Right ventricle myocardium superior (tissue), 1 donor: ENCODE measurements around the gene PTPRJ. TPM values are rescaled to one million over a fixed set of nuclear protein-coding genes. Genes with fewer than 3 reads are reported as not detected.
"Not testable (repeated sequence)": the region's sequence is repeated elsewhere in the genome, so short reads cannot be mapped to it uniquely, and the experiment has no call there.

ENCODE experiments used
- ATAC-seq: fragments of 200-7000 bp; cut with Tn5 transposase; one replicate; pipeline ENCODE4 v1.9.1; 2020; ENCODE audit warnings: mild to moderate bottlenecking; ENCODE audit not compliant: poor library complexity
- DNase-seq: peaks from one replicate; pipeline ENCODE4 v3.0.0-alpha.2; 2020
- intact Hi-C: fragments of 100-400 bp; cut with DNase I; formaldehyde crosslinking; loops from one replicate; pipeline ENCODE4 v1.11.2; 2022
- total RNA-seq: library from RNA; stranded (reverse); fragmentation: NEBNext Ultra II Directional; extraction: Animal tissue kit (Norgen Biotek cat#: 25700); gene quantifications from one replicate; pipeline ENCODE4 v1.2.1, GENCODE V29; 2021
- donor health status: DM: no; HTN: yes; CAD: no; lungs with severe emphysema.

Gene PTPRJ
- total RNA-seq, 1 donor from 2014 or later, result 6.7 TPM

DNA sequence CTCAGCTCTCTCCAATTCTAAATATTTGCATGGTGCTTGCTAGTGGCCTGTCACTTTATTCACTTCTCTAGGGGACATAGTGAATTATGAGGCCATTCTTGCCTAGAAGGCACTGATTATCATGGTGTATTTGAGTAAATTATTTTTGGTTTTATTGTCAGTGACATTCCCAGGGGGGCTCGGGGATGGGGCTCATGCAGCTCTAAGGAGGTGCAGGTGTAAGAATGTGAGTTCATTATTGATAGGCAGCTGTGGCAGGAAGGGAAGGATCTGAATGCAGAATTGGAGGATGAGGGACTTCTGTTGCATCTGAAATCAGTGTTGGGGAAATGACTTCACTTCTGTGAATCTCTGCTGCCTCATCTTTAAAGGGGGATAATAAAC is 182.5 kb downstream of the PTPRJ start:
- DNase-seq (no peak), ATAC-seq (no peak)
- intact Hi-C loops, result no loop called here

GRCh38 chr11:48163360-48164100 is 183.2 kb downstream of the PTPRJ start:
- intact Hi-C loops, result no loop called here
- DNase-seq (no peak), ATAC-seq (no peak)

- ATAC-seq, result no peak
- DNase-seq, result no peak
- intact Hi-C loops, result no loop called here
Measured at GRCh38 chr11:48164836-48165235, 184.5 kb downstream of the PTPRJ start.

- DNase-seq (no peak), ATAC-seq (no peak)
- intact Hi-C loops, result no loop called here
Measured at GRCh38 chr11:48165426-48165825, 185.1 kb downstream of the PTPRJ start.

DNA sequence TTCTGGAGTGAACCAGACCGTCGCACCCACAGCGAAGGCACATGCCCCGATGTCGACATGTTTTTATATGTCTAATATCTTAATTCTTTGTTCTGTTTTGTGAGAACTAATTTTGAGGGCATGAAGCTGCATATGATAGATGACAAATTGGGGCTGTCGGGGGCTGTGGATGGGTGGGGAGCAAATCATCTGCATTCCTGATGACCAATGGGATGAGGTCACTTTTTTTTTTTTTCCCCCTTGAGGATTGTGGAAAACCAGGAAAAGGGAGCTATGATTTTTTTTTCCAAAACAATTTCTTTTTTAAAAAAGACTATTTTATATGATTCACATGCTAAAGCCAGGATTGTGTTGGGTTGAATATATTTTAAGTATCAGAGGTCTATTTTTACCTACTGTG is 187.0 kb downstream of the PTPRJ start:
- no peak for DNase-seq
- intact Hi-C loops, result no loop called here
- ATAC-seq, result no peak

DNA sequence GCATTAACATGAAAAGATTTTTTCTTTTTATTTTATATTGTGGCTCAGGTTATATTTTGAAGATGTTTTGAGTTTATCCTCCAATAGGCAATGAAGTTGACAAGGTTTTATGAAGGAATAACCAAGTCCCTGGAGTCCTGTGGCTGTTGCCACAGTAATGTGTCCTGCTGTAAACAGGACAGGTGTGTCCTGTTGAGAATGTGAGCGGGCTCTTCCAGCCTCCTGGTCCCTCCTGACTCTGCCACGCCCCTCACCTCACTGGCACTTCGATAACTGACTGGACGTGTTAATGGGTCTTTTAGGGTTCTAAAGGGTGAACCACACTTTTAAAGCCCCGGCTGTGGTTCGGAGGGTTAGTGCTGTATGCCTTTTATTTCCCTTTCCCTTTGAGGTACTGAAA is 188.5 kb downstream of the PTPRJ start:
- intact Hi-C loops, result no loop called here
- no peak for DNase-seq
- ATAC-seq, result no peak

- DNase-seq (no peak), ATAC-seq (peak; percentile 17)
- intact Hi-C loops, result no loop called here
Measured at GRCh38 chr11:48169259-48169658, 188.9 kb downstream of the PTPRJ start.

GRCh38 chr11:48169717-48170116 is 189.4 kb downstream of the PTPRJ start:
- ATAC-seq, result peak; percentile 77
- DNase-seq, result peak; percentile 70
- intact Hi-C loops, result no loop called here

DNA sequence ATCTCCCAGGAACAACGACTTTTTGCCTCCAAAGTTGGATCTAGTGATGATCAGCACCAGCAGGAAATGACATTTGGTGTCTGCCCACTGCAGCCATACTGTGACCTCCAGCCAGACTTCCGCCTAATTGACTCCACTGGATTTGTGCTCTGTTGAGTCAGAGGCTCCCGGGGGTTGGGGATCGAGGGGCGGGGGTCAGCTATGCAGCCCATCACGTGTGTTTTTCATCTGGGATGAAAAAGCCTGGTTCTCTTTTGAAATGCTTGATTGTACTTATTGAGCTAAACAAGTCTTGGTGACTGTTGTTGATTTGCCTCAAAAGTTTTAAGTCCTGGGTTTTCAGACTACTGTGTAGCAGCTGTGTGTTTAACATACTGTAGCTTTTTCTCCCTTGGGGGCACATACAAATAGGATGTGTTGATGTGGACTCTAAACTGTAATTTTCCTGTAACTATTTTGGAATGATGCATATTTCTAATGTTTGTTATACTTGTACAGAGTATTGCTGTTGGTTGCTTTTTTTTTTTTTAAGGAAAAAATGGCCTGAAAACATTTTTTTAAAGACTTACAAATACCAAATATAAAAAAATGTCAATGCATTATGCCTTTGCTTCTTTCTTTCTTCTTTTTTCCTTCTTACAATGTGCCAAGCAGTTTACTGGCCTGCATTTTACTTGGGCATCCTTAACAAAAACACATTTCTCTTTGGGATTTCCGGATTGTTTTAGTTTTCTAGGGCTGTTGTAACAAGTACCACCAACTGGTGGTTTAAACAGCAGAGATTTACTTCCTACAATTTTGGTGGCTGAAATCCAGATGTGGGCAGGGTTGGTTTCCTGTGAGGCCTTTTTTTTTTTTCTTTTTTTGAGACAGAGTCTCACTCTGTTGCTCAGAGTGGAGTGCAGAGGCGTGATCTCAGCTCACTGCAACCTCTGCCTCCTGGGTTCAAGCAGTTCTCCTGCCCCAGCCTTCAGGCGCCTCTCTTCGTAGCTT is 190.2 kb downstream of the PTPRJ start:
- intact Hi-C loops, result no loop called here
- DNase-seq (no peak), ATAC-seq (peak; percentile 33)

DNA sequence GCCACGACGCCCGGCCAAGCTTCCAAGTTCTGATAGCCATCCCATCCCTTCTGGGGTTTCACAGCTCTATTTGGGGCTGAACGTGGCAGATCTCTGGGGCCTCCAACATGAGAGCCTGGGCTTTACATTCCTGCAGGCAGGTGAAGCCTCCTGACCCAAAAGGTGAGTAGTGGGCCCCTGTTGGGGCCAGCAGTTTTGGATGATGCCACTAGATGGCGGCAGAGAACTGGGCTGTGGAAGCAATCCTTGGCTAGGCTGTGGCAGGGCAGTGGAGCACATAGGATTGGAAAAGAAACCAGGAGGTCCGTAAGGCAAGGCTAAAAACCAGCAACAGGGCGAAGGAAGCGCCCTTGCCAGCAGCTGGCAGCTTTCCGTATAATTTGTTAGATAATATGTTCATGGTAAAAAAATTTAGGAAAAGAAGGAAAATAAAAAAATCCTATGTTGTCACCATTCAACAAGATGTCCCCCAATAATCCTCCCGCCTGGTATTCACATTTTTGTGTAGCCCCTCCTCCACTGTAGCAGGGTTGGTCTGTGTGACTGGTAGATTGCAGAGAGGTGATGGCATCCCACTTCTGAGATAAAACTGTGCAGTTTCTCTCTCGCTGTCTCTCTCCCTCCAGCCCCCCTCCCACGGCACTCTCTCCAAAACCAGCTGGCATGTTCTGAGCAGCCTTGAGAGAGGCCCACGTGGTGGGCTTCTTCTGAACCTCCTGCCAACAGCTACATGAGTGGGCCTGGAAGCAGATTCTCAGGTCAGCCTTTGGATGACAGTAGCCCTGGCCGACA is 192.7 kb downstream of the PTPRJ start:
- peak; percentile 78 for ATAC-seq
- peak; percentile 72 for DNase-seq
- intact Hi-C loops, result no loop called here

- ATAC-seq, result peak; percentile 71
- intact Hi-C loops, result no loop called here
- DNase-seq, result no peak
Measured at GRCh38 chr11:48177661-48178060, 197.3 kb downstream of the PTPRJ start.

- no peak for DNase-seq
- no peak for ATAC-seq
- intact Hi-C loops, result no loop called here
Measured at GRCh38 chr11:48180627-48181026, 200.3 kb downstream of the PTPRJ start.

DNA sequence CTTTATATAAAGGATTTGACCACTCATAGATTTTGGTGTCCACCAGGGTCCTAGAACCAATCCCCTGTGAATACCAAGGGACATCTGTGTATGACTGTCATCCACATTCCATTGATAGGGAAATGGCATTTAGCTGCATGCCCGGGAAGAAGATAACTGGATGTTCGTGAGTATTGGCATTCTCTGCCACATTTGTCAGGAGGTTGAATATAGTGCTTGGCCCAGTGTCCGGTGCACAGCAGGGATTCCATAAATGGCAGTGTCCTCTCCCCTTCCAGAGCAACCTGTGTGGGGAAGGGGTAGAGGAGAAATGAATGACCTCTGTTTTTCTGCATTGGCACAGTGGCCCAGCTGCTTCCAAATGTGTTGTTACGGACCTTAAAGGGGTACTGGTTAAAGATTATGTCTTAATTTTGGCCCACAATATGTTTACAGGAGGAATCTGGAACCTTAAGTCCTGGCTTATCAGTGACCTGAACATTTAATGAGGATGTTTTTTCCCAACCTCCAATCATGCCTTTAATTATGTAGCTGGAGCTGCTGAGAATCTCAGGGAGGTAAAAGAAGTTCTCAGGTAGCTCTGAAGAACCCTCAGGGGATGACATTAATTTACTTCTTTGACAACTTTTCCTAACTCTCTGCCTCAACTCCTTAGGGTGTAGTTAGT is 202.6 kb downstream of the PTPRJ start:
- intact Hi-C loops, result no loop called here
- ATAC-seq, result peak; percentile 97
- DNase-seq, result no peak

DNA sequence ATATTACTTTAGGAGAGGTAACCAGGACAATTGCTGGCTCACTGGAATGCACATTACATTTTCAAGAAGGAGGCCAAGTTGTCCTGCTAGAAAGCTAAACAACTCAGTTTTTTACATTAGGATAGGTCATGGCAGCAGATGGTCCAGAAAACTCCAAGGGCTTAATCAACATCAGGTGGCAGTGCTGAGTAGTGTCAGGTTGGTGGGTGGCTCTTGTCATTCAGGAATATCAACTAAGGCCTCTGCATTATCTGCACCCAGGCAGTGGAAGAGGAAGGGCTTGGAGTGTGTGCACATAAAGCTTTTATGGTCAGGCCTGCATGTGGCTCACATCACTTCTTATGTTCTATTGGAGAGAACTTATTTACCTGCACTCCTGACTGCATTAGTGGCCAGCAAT is 204.1 kb downstream of the PTPRJ start:
- DNase-seq (no peak), ATAC-seq (no peak)
- intact Hi-C loops, result no loop called here

DNA sequence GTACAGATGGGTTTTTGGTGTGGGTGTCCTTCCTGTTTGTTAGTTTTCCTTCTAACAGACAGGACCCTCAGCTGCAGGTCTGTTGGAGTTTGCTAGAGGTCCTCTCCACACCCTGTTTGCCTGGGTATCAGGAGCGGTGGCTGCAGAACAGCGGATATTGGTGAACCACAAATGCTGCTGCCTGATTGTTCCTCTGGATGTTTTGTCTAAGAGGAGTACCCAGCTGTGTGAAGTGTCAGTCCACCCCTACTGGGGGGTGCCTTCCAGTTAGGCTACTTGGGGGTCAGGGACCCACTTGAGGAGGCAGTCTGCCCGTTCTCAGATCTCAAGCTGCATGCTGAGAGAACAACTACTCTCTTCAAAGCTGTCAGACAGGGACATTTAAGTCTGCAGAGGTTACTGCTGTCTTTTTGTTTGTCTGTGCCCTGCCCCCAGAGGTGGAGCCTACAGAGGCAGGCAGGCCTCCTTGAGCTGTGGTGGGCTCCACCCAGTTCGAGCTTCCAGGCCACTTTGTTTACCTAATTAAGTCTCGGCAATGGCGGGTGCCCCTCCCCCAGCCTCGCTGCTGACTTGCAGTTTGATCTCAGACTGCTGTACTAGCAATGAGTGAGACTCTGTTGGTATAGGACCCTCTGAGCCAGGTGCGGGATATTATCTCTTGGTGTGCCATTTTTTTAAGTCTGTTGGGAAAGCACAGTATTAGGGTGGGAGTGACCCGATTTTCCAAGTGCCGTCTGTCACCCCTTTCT is 210.7 kb downstream of the PTPRJ start:
- DNase-seq, ATAC-seq, intact Hi-C loops: not testable (repeated sequence)

GRCh38 chr11:48193876-48194275 is 213.5 kb downstream of the PTPRJ start:
- intact Hi-C loops, result no loop called here
- no peak for ATAC-seq
- no peak for DNase-seq

DNA sequence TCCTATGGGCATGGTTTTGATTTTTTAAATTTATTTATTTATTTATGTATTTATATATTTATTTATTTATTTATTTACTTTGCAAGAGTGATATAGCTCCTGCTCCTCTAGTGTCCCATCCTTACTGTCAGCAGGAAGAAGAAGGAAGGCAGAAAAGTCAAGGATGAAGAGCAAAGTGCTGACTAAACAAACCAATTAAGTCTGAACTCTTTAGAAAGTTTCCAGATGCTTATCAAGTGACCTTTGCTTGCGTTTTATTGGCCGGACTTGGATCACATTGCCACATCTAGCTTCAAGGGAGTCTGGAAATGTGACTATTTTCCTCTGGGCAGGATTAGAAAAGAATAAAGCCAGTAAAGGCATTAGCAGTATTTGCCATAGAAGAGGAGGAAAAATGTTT is 227.5 kb downstream of the PTPRJ start:
- ATAC-seq, result no peak

DNA sequence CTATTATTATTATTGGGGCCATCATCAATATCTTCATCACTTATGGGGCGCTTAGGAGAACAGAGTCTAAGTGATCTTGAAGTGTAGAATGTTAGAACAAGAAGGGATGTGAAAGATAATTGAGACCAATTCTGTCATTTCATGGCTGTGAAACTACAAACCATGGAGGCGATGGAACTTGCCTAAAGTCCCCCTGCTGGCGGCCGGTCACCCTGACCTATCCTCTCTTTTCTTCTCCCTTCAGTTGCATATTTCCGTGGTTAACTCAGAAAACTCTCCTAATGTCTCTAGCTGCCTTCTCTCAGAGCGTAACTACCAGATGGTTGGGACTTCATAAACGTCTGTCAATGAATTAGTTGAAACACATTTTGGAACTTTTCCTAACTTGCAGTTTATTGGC is 229.7 kb downstream of the PTPRJ start:
- ATAC-seq (no peak), DNase-seq (no peak)
- intact Hi-C loops, result no loop called here

More for the DNA sequence above, 227.5 kb downstream of the PTPRJ start:
- DNase-seq, result no peak
- intact Hi-C loops, result no loop called here
